GM23338 (cell line): Measurements from ENCODE around the gene ARMC8. TPM values are rescaled to one million over a fixed set of nuclear protein-coding genes. Genes with fewer than 3 reads are reported as not detected.

Experiments used
- ATAC-seq: fragments of 200-7000 bp; cut with Tn5 transposase; 3 replicates; pipeline ENCODE4 v1.9.1; 2020
- DNase-seq: peaks from one replicate; pipeline ENCODE4 v3.0.0-alpha.2; 2015; ENCODE audit warnings: low spot score
- H2AFZ ChIP-seq: fragments of 200-600 bp; sonication (generic); 2 replicates; pipeline ENCODE4 v1.8.0; 2016; ENCODE audit warnings: antibody characterized with exemption, mild to moderate bottlenecking, moderate library complexity
- H3F3A ChIP-seq: fragments of 200-600 bp; sonication (generic); replicated peaks from 2 replicates; pipeline ENCODE4 v1.8.0; 2017; ENCODE audit warnings: antibody characterized with exemption, mixed run types, low read depth
- H3K27ac ChIP-seq: fragments of 200-600 bp; sonication (generic); 2 replicates; pipeline ENCODE4 v1.6.1; 2016; ENCODE audit warnings: low read depth
- H3K27me3 ChIP-seq: fragments of 200-600 bp; sonication (generic); 2 replicates; pipeline ENCODE4 v1.8.0; 2016; ENCODE audit warnings: mild to moderate bottlenecking, mixed run types, moderate library complexity; ENCODE audit not compliant: insufficient read depth
- H3K36me3 ChIP-seq: fragments of 200-600 bp; sonication (generic); 2 replicates; pipeline ENCODE4 v1.8.0; 2016; ENCODE audit warnings: mild to moderate bottlenecking; ENCODE audit not compliant: insufficient read depth
- H3K4me1 ChIP-seq: fragments of 200-600 bp; sonication (generic); 2 replicates; pipeline ENCODE4 v1.8.0; 2016; ENCODE audit warnings: mild to moderate bottlenecking, moderate library complexity; ENCODE audit not compliant: insufficient read depth
- H3K4me2 ChIP-seq: fragments of 200-600 bp; sonication (generic); 2 replicates; pipeline ENCODE4 v1.7.1; 2017; ENCODE audit warnings: mixed run types
- H3K4me3 ChIP-seq: fragments of 200-600 bp; sonication (generic); 2 replicates; pipeline ENCODE4 v1.6.1; 2016; ENCODE audit warnings: mixed run types
- H3K79me2 ChIP-seq: fragments of 200-600 bp; sonication (generic); replicated peaks from 2 replicates; pipeline ENCODE4 v1.8.0; 2017; ENCODE audit warnings: mild to moderate bottlenecking; ENCODE audit not compliant: insufficient read depth
- H3K9me2 ChIP-seq: fragments of 200-600 bp; sonication (generic); 2 replicates; pipeline ENCODE4 v1.8.0; 2017; ENCODE audit not compliant: insufficient read depth
- H4K20me1 ChIP-seq: fragments of 200-600 bp; sonication (generic); replicated peaks from 2 replicates; pipeline ENCODE4 v1.8.0; 2017; ENCODE audit warnings: mild to moderate bottlenecking; ENCODE audit not compliant: insufficient read depth
- H3K27ac Mint-ChIP-seq: 2 replicates; pipeline ENCODE4 v1.8.0; 2020; ENCODE audit warnings: inconsistent platforms, mild to moderate bottlenecking, moderate library complexity, mixed read lengths
- H3K27me3 Mint-ChIP-seq: 3 replicates; pipeline ENCODE4 v1.8.0; 2022; ENCODE audit warnings: low read depth, mild to moderate bottlenecking, moderate library complexity, mixed read lengths, inconsistent platforms; ENCODE audit not compliant: insufficient read depth, poor library complexity
- H3K36me3 Mint-ChIP-seq: 3 replicates; pipeline ENCODE4 v1.8.0; 2021; ENCODE audit warnings: low read depth, mild to moderate bottlenecking, inconsistent platforms, moderate library complexity, mixed read lengths
- H3K4me1 Mint-ChIP-seq: 3 replicates; pipeline ENCODE4 v1.8.0; 2020; ENCODE audit warnings: mild to moderate bottlenecking, inconsistent platforms, mixed read lengths
- H3K4me3 Mint-ChIP-seq: 3 replicates; pipeline ENCODE4 v1.8.0; 2021; ENCODE audit warnings: moderate library complexity, mild to moderate bottlenecking, inconsistent platforms, mixed read lengths
- H3K9me3 Mint-ChIP-seq: 3 replicates; pipeline ENCODE4 v1.8.0; 2020; ENCODE audit warnings: moderate library complexity, mild to moderate bottlenecking, inconsistent platforms, mixed read lengths
- EZH2phosphoT487 ChIP-seq: fragments of 200-600 bp; sonication (generic); IDR thresholded peaks from one replicate; pipeline ENCODE4 v1.8.1; 2018; ENCODE audit warnings: antibody characterized with exemption; ENCODE audit not compliant: unreplicated experiment
- NANOG ChIP-seq: IDR thresholded peaks from 2 replicates; pipeline ENCODE4 v1.6.1; 2016; ENCODE audit warnings: antibody characterized with exemption, borderline replicate concordance
- STAT1 ChIP-seq: IDR thresholded peaks from one replicate; pipeline ENCODE4 v1.6.1; 2016; ENCODE audit warnings: antibody characterized with exemption; ENCODE audit not compliant: unreplicated experiment
- ZNF114 ChIP-seq: fragments of 250-450 bp; sonication (Bioruptor Pico); IDR thresholded peaks from 2 replicates; pipeline ENCODE4 v1.5.0; 2020; ENCODE audit warnings: mild to moderate bottlenecking, moderate library complexity
- ZNF331 ChIP-seq: fragments of 250-450 bp; sonication (Bioruptor Pico); IDR thresholded peaks from 2 replicates; pipeline ENCODE4 v1.5.0; 2020; ENCODE audit warnings: low read depth, mild to moderate bottlenecking, moderate library complexity
- ZNF462 ChIP-seq: fragments of 250-450 bp; sonication (Bioruptor Pico); IDR thresholded peaks from 2 replicates; pipeline ENCODE4 v1.5.0; 2020; ENCODE audit warnings: mild to moderate bottlenecking, moderate library complexity
- polyA plus RNA-seq: library from polyadenylated mRNA; unstranded; fragments of >200 nt; fragmentation: Nextera tagmentation; extraction: Ambion mirVana; gene quantifications from 2 replicates; pipeline ENCODE4 v1.2.1, GENCODE V29; 2016
- total RNA-seq: library from RNA; depleted of rRNA; stranded (reverse); fragments of >200 nt; shearing (Covaris generic); gene quantifications from 2 replicates; pipeline ENCODE4 v1.2.3, GENCODE V29; 2014
- TF ChIP-seq, protein P1 (sequence below): IDR thresholded peaks from one replicate; pipeline ENCODE4 v1.6.1; 2018; ENCODE audit warnings: antibody characterized with exemption; ENCODE audit not compliant: unreplicated experiment
- TF ChIP-seq, protein P2 (sequence below), 2 experiments: fragments of 200-600 bp in 1 of 2; sonication (generic) in 1 of 2; conservative IDR thresholded peaks; 2 replicates each; pipeline versions ENCODE4 v1.5.1 to v1.6.1; 2016 to 2017; ENCODE audit warnings: antibody characterized with exemption in 2 of 2, low read depth in 2 of 2, mild to moderate bottlenecking in 2 of 2, moderate library complexity in 1 of 2

The ARMC8 gene
- total and polyA plus RNA-seq, 2 experiments from 2014 or later = 36.8 to 61.4 TPM

DNA sequence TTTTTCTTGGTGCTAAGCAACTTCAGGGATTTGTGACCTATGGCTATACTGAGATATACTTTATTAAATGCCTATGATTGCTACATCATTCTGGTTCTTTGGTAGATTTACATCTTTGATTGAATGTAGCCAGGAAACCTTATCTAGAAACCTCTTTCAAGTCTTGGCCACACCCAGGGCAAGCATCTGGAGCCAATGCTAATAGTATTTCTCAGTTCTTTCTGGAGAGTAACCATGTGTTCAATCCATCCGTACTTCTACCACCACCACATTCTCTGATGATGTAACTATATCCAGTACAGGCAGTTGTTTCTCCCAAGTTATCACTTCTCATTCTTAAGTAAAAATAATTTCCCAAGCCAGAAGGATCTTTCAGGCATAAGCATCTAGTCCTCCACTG lies 73.5 kb downstream of the ARMC8 start (continued):
- no peak for TF ChIP-seq ZNF462 (CRISPR knock-in tag)
- TF ChIP-seq, protein P1, sequence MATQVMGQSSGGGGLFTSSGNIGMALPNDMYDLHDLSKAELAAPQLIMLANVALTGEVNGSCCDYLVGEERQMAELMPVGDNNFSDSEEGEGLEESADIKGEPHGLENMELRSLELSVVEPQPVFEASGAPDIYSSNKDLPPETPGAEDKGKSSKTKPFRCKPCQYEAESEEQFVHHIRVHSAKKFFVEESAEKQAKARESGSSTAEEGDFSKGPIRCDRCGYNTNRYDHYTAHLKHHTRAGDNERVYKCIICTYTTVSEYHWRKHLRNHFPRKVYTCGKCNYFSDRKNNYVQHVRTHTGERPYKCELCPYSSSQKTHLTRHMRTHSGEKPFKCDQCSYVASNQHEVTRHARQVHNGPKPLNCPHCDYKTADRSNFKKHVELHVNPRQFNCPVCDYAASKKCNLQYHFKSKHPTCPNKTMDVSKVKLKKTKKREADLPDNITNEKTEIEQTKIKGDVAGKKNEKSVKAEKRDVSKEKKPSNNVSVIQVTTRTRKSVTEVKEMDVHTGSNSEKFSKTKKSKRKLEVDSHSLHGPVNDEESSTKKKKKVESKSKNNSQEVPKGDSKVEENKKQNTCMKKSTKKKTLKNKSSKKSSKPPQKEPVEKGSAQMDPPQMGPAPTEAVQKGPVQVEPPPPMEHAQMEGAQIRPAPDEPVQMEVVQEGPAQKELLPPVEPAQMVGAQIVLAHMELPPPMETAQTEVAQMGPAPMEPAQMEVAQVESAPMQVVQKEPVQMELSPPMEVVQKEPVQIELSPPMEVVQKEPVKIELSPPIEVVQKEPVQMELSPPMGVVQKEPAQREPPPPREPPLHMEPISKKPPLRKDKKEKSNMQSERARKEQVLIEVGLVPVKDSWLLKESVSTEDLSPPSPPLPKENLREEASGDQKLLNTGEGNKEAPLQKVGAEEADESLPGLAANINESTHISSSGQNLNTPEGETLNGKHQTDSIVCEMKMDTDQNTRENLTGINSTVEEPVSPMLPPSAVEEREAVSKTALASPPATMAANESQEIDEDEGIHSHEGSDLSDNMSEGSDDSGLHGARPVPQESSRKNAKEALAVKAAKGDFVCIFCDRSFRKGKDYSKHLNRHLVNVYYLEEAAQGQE = no peak

- Histone ChIP-seq H3K4me1 (no peaks in the 10 kb centered on the region), H3K9me2 (no peaks in the 10 kb centered on the region), H3K4me3 (no peak overlapping the region), H3K27ac (no peak overlapping the region), H2AFZ (no peak overlapping the region), H3K79me2 (no peaks in the 10 kb centered on the region), H3K27me3 (no peaks in the 10 kb centered on the region), H3K4me2 (no peak overlapping the region), H4K20me1 (peaks cover 4% of the 10 kb centered on the region; the same call in 1 of the 2 replicates), H3K36me3 (peaks cover 7% of the 10 kb centered on the region; the same call in 1 of the 2 replicates), H3F3A (no peaks in the 10 kb centered on the region)
- Mint-ChIP-seq H3K27me3 (no peaks in the 10 kb centered on the region), H3K27ac (no peak overlapping the region), H3K36me3 (no peaks in the 10 kb centered on the region; the same call in 2 of the 3 replicates), H3K9me3 (no peaks in the 10 kb centered on the region), H3K4me3 (no peak overlapping the region), H3K4me1 (no peaks in the 10 kb centered on the region)
- DNase-seq (peak; percentile 16), ATAC-seq (peak; percentile 70)
- TF ChIP-seq ZNF114 (CRISPR knock-in tag) (no peak), STAT1 (no peak), NANOG (no peak), ZNF331 (CRISPR knock-in tag) (no peak), EZH2phosphoT487 (no peak)
- TF ChIP-seq, protein P2, sequence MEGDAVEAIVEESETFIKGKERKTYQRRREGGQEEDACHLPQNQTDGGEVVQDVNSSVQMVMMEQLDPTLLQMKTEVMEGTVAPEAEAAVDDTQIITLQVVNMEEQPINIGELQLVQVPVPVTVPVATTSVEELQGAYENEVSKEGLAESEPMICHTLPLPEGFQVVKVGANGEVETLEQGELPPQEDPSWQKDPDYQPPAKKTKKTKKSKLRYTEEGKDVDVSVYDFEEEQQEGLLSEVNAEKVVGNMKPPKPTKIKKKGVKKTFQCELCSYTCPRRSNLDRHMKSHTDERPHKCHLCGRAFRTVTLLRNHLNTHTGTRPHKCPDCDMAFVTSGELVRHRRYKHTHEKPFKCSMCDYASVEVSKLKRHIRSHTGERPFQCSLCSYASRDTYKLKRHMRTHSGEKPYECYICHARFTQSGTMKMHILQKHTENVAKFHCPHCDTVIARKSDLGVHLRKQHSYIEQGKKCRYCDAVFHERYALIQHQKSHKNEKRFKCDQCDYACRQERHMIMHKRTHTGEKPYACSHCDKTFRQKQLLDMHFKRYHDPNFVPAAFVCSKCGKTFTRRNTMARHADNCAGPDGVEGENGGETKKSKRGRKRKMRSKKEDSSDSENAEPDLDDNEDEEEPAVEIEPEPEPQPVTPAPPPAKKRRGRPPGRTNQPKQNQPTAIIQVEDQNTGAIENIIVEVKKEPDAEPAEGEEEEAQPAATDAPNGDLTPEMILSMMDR (conservative IDR thresholded peaks at IDR 0.05; ENCODE audit: low read depth in 2 of 2) = peak in 1 of 2 experiments; percentile 44; a peak in 3 of 4 replicates
Measured at GRCh38 chr3:138263104-138263503, 76.0 kb downstream of the ARMC8 start.
